Measurements from ENCODE around the gene TUBGCP4. TPM values are rescaled to one million over a fixed set of nuclear protein-coding genes. Genes with fewer than 3 reads are reported as not detected.

The TUBGCP4 gene
- total and polyA plus RNA-seq, 5 donors from 2014 or later = 10.2 to 12.2 (median 11.9) TPM

- no peak overlapping the region for H3K27ac ChIP-seq (ENCODE audit: insufficient read depth, low read length, poor library complexity, severe bottlenecking)
- DNase-seq (no peak), ATAC-seq (ENCODE audit: low read depth in 2 of 2) (no peak)
- peaks cover 12% of the 10 kb centered on the region for H3K36me3 ChIP-seq (ENCODE audit: control insufficient read depth, insufficient read depth, low read length)
- no peaks in the 10 kb centered on the region for H3K4me1 ChIP-seq (ENCODE audit: control insufficient read depth, insufficient read depth, low read length, poor library complexity, severe bottlenecking)
- H3K27me3 ChIP-seq (ENCODE audit: control insufficient read depth, insufficient read depth, low read length) = no peaks in the 10 kb centered on the region
- no peaks in the 10 kb centered on the region for H3K4me1 Mint-ChIP-seq
- no peaks in the 10 kb centered on the region for H3K9me3 ChIP-seq (ENCODE audit: control insufficient read depth in 2 of 2, low read length in 2 of 2)
- H3K36me3 Mint-ChIP-seq = peaks cover 35% of the 10 kb centered on the region
- no peak overlapping the region for H3K4me3 ChIP-seq (ENCODE audit: low read depth, low read length)
- no peak overlapping the region for H3K27ac Mint-ChIP-seq
- H3K27me3 Mint-ChIP-seq = no peaks in the 10 kb centered on the region
- H3K4me3 Mint-ChIP-seq = no peak overlapping the region
- H3K9me3 Mint-ChIP-seq = no peaks in the 10 kb centered on the region
Observed at GRCh38 chr15:43347114-43347513, 23.8 kb upstream of the TUBGCP4 start.

DNA sequence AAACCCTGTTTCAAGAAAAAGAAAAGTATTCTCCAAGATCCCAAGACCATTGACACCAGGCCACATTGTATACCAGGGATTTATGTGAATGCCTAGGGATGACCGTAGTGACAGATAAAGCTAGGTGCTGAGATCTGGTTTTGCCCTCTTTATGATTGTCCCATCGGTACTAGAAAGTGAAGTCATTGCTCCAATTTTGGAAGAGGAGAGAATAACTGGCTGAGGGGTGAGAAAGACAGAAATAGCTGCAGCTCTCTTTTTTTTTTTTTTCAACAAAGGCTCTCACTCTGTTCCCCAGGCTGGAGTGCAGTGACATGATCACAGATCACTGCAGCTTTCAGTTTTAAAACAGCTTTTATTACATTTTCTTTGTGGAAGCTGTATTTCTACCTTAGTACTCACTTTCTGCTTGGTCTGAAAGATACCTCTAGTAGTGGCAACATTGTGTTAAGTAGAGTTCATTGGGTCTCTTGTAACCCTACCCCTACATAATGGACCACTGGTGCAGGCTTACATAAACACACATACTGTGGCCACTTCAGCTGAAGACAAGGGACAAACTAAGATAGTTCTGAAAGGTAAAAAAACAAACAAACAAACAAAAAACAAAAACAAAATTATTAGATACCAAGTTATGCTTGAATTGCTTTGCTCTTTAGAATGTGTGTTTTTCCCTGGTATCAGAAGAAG, 18.1 kb upstream of the TUBGCP4 start:
- H3K4me1 Mint-ChIP-seq = no peaks in the 10 kb centered on the region
- no peaks in the 10 kb centered on the region for H3K27me3 ChIP-seq (ENCODE audit: control insufficient read depth, insufficient read depth, low read length)
- ATAC-seq (ENCODE audit: low read depth in 2 of 2) (no peak), DNase-seq (no peak)
- H3K9me3 ChIP-seq (ENCODE audit: control insufficient read depth in 2 of 2, low read length in 2 of 2) = peaks cover 0 to 2% of the 10 kb centered on the region in 2 experiments
- no peak overlapping the region for H3K27ac ChIP-seq (ENCODE audit: insufficient read depth, low read length, poor library complexity, severe bottlenecking)
- H3K4me1 ChIP-seq (ENCODE audit: control insufficient read depth, insufficient read depth, low read length, poor library complexity, severe bottlenecking) = no peaks in the 10 kb centered on the region
- peaks cover 33% of the 10 kb centered on the region for H3K36me3 Mint-ChIP-seq
- H3K4me3 Mint-ChIP-seq = no peak overlapping the region
- H3K27me3 Mint-ChIP-seq = no peaks in the 10 kb centered on the region
- H3K9me3 Mint-ChIP-seq = peaks cover 0 to 2% (median 0%) of the 10 kb centered on the region in 7 donors
- H3K36me3 ChIP-seq (ENCODE audit: control insufficient read depth, insufficient read depth, low read length) = peaks cover 15% of the 10 kb centered on the region
- H3K27ac Mint-ChIP-seq = no peak overlapping the region
- H3K4me3 ChIP-seq (ENCODE audit: low read depth, low read length) = no peak overlapping the region

GRCh38 chr15:43360821-43361220, 10.1 kb upstream of the TUBGCP4 start:
- no peaks in the 10 kb centered on the region for H3K27me3 Mint-ChIP-seq
- H3K4me3 Mint-ChIP-seq = no peak overlapping the region
- Histone ChIP-seq H3K9me3 (ENCODE audit: control insufficient read depth in 2 of 2, low read length in 2 of 2) (peaks cover 53 to 64% of the 10 kb centered on the region in 2 experiments), H3K4me1 (ENCODE audit: control insufficient read depth, insufficient read depth, low read length, poor library complexity, severe bottlenecking) (no peaks in the 10 kb centered on the region), H3K36me3 (ENCODE audit: control insufficient read depth, insufficient read depth, low read length) (peaks cover 52% of the 10 kb centered on the region), H3K27me3 (ENCODE audit: control insufficient read depth, insufficient read depth, low read length) (no peaks in the 10 kb centered on the region), H3K27ac (ENCODE audit: insufficient read depth, low read length, poor library complexity, severe bottlenecking) (no peak overlapping the region), H3K4me3 (ENCODE audit: low read depth, low read length) (no peak overlapping the region)
- H3K9me3 Mint-ChIP-seq = peaks cover 7 to 66% (median 28%) of the 10 kb centered on the region in 7 donors
- H3K27ac Mint-ChIP-seq = no peak overlapping the region
- peaks cover 0 to 6% (median 4%) of the 10 kb centered on the region in 4 donors for H3K4me1 Mint-ChIP-seq
- DNase-seq (no peak), ATAC-seq (ENCODE audit: low read depth in 2 of 2) (no peak)
- peaks cover 63% of the 10 kb centered on the region for H3K36me3 Mint-ChIP-seq

- Mint-ChIP-seq H3K9me3 (peaks cover 7 to 68% (median 28%) of the 10 kb centered on the region in 7 donors), H3K27me3 (no peaks in the 10 kb centered on the region), H3K4me3 (no peak overlapping the region), H3K4me1 (peaks cover 0 to 9% (median 5%) of the 10 kb centered on the region in 4 donors), H3K36me3 (peaks cover 68% of the 10 kb centered on the region), H3K27ac (no peak overlapping the region)
- no peaks in the 10 kb centered on the region for H3K27me3 ChIP-seq (ENCODE audit: control insufficient read depth, insufficient read depth, low read length)
- no peak overlapping the region for H3K4me3 ChIP-seq (ENCODE audit: low read depth, low read length)
- H3K36me3 ChIP-seq (ENCODE audit: control insufficient read depth, insufficient read depth, low read length) = peaks cover 58% of the 10 kb centered on the region
- ATAC-seq (ENCODE audit: low read depth in 2 of 2) (no peak), DNase-seq (no peak)
- peaks cover 53 to 64% of the 10 kb centered on the region in 2 experiments for H3K9me3 ChIP-seq (ENCODE audit: control insufficient read depth in 2 of 2, low read length in 2 of 2)
- H3K27ac ChIP-seq (ENCODE audit: insufficient read depth, low read length, poor library complexity, severe bottlenecking) = no peak overlapping the region
- H3K4me1 ChIP-seq (ENCODE audit: control insufficient read depth, insufficient read depth, low read length, poor library complexity, severe bottlenecking) = no peaks in the 10 kb centered on the region
Observed at GRCh38 chr15:43361313-43361903, 9.5 kb upstream of the TUBGCP4 start.

- H3K36me3 ChIP-seq (ENCODE audit: control insufficient read depth, insufficient read depth, low read length) = peaks cover 21% of the 10 kb centered on the region
- no peaks in the 10 kb centered on the region for H3K27me3 ChIP-seq (ENCODE audit: control insufficient read depth, insufficient read depth, low read length)
- peak overlapping the region; percentile 58 for H3K27ac ChIP-seq (ENCODE audit: insufficient read depth, low read length, poor library complexity, severe bottlenecking)
- Mint-ChIP-seq H3K27ac (peak overlapping the region; percentile 82 to 96 (median 92)), H3K27me3 (no peaks in the 10 kb centered on the region), H3K9me3 (peaks cover 0 to 24% (median 9%) of the 10 kb centered on the region in 7 donors), H3K4me1 (peaks cover 21 to 62% (median 49%) of the 10 kb centered on the region in 4 donors), H3K36me3 (peaks cover 38% of the 10 kb centered on the region), H3K4me3 (peak overlapping the region; percentile 92 to 97 (median 95))
- H3K4me1 ChIP-seq (ENCODE audit: control insufficient read depth, insufficient read depth, low read length, poor library complexity, severe bottlenecking) = peaks cover 40% of the 10 kb centered on the region
- DNase-seq (no peak), ATAC-seq (ENCODE audit: low read depth in 2 of 2) (no peak)
- peaks cover 0 to 2% of the 10 kb centered on the region in 2 experiments for H3K9me3 ChIP-seq (ENCODE audit: control insufficient read depth in 2 of 2, low read length in 2 of 2)
- peak overlapping the region; percentile 81 for H3K4me3 ChIP-seq (ENCODE audit: low read depth, low read length)
Observed at GRCh38 chr15:43370310-43370974, 459 bp upstream of the TUBGCP4 start.

DNA sequence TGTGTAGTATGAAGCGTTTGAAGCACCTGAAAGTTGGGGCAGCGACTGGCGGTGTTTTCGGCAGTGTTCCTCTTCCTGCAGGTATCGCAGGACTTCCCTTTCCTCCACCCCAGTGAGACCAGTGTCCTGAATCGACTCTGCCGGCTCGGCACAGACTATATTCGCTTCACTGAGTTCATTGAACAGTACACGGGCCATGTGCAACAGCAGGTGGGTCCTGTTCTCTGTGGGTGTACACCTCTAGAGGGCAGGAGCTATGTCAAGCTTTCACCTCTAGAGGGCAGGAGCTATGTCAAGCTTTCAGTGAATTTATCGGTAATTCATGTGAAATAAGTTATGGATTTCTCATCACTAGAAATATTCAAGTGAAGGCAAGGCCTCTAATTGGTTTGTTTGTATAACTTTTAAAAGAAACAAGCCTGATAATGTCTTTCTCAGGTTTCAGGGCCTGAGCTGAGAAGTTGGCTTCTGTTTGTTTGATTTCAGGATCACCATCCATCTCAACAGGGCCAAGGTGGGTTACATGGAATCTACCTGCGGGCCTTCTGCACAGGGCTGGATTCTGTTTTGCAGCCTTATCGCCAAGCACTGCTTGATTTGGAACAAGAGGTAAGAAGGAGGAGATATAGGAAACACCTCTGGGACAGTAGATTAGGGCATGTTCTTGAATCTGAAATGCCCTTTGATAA, 5.3 kb downstream of the TUBGCP4 start:
- Histone ChIP-seq H3K4me3 (ENCODE audit: low read depth, low read length) (no peak overlapping the region), H3K9me3 (ENCODE audit: control insufficient read depth in 2 of 2, low read length in 2 of 2) (no peaks in the 10 kb centered on the region), H3K27me3 (ENCODE audit: control insufficient read depth, insufficient read depth, low read length) (no peaks in the 10 kb centered on the region), H3K36me3 (ENCODE audit: control insufficient read depth, insufficient read depth, low read length) (peaks cover 37% of the 10 kb centered on the region), H3K27ac (ENCODE audit: insufficient read depth, low read length, poor library complexity, severe bottlenecking) (no peak overlapping the region), H3K4me1 (ENCODE audit: control insufficient read depth, insufficient read depth, low read length, poor library complexity, severe bottlenecking) (peaks cover 20% of the 10 kb centered on the region)
- ATAC-seq (ENCODE audit: low read depth in 2 of 2) = peak; percentile 64 to 76
- peak overlapping the region in 1 of 4 donors; percentile 51 for H3K4me3 Mint-ChIP-seq
- no peaks in the 10 kb centered on the region for H3K9me3 Mint-ChIP-seq
- peak overlapping the region in 1 of 3 donors; percentile 52 for H3K27ac Mint-ChIP-seq
- DNase-seq = peak in 2 of 3 donors; percentile 36 to 68
- peaks cover 18 to 32% (median 25%) of the 10 kb centered on the region in 4 donors for H3K4me1 Mint-ChIP-seq
- no peaks in the 10 kb centered on the region for H3K27me3 Mint-ChIP-seq
- peaks cover 28% of the 10 kb centered on the region for H3K36me3 Mint-ChIP-seq

DNA sequence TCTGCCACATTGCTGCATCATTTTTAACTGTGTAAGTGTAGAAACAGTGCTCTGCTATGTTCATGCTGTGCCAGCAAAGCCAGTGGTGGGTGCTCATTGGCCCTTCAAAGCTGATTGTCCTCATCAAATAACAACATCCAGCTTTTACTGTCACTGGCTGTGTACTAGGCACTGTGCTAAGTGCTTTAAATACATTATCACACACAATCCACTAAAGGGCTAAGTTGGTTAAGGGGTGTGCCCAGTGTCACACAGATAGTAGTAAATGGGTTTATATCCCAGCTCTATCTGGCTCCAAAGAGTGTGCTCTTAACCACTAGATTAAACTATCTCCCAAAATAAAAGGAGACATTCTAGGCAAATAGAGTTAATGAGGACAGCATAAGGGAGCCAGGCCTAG, 7.7 kb downstream of the TUBGCP4 start:
- ATAC-seq (ENCODE audit: low read depth in 2 of 2) (no peak), DNase-seq (no peak)
- peaks cover 58% of the 10 kb centered on the region for H3K36me3 ChIP-seq (ENCODE audit: control insufficient read depth, insufficient read depth, low read length)
- no peaks in the 10 kb centered on the region for H3K27me3 ChIP-seq (ENCODE audit: control insufficient read depth, insufficient read depth, low read length)
- Mint-ChIP-seq H3K36me3 (peaks cover 38% of the 10 kb centered on the region), H3K27me3 (no peaks in the 10 kb centered on the region), H3K9me3 (no peaks in the 10 kb centered on the region), H3K27ac (peak overlapping the region in 1 of 3 donors; percentile 26), H3K4me3 (no peak overlapping the region), H3K4me1 (peaks cover 4 to 14% (median 11%) of the 10 kb centered on the region in 4 donors)
- H3K4me1 ChIP-seq (ENCODE audit: control insufficient read depth, insufficient read depth, low read length, poor library complexity, severe bottlenecking) = peaks cover 4% of the 10 kb centered on the region
- no peaks in the 10 kb centered on the region for H3K9me3 ChIP-seq (ENCODE audit: control insufficient read depth in 2 of 2, low read length in 2 of 2)
- H3K4me3 ChIP-seq (ENCODE audit: low read depth, low read length) = no peak overlapping the region
- no peak overlapping the region for H3K27ac ChIP-seq (ENCODE audit: insufficient read depth, low read length, poor library complexity, severe bottlenecking)

All from CD4-positive, CD25-positive, alpha-beta regulatory T cell (primary cell).